ELR (cell line): ENCODE measurements around the gene GNG13.
"Not testable (repeated sequence)": the region's sequence is repeated elsewhere in the genome, so short reads cannot be mapped to it uniquely, and the experiment has no call there.

Source experiments
- DNase-seq: peaks from one replicate; pipeline ENCODE4 v3.0.0-alpha.2; 2015; ENCODE audit warnings: low read depth

Gene GNG13

DNA sequence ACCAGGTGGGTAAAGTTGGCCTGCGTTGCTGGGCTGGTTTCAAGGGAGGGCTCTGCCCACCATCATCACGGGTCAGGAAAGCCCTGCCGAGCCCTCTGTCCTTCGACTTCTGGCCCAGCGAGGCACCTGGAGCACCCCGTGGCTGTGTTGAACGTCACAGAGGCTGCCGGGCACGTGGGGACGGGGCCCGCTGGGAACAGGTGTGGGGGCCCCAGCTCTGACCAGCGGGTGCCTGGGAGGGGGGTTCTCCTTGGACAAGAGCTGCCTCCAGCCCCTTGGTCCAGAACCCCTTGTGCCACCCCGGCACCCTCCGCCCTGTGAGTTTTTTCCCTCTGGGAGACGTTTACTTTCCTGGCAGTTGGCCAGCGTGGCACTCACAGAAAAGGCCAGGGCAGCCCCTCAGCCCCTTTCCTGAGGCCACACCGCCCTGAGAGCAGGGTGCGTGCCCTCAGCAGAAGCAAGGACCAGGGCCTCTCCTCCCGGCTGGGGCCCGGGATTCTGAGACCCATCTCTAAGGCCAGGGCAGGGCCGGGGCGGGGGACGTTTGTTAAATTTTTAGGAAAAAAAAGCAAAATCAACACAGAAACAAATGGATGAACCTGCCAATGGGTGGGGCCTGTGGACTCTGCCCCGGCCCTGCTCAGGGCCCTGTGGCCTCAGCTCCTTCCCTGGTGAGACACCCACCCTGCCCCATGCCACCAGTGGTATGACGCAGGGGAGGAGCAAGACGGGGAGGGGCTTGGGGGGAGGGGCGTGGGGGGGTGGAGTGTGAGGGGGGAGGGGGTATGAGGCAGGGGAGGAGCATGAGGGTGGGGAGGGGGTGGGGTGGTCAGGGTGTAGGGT, 31.3 kb upstream of the GNG13 start:
- DNase-seq, result no peak

- no peak for DNase-seq
These were observed 30.5 kb upstream of the GNG13 start for GRCh38 chr16:830871-831570.

DNA sequence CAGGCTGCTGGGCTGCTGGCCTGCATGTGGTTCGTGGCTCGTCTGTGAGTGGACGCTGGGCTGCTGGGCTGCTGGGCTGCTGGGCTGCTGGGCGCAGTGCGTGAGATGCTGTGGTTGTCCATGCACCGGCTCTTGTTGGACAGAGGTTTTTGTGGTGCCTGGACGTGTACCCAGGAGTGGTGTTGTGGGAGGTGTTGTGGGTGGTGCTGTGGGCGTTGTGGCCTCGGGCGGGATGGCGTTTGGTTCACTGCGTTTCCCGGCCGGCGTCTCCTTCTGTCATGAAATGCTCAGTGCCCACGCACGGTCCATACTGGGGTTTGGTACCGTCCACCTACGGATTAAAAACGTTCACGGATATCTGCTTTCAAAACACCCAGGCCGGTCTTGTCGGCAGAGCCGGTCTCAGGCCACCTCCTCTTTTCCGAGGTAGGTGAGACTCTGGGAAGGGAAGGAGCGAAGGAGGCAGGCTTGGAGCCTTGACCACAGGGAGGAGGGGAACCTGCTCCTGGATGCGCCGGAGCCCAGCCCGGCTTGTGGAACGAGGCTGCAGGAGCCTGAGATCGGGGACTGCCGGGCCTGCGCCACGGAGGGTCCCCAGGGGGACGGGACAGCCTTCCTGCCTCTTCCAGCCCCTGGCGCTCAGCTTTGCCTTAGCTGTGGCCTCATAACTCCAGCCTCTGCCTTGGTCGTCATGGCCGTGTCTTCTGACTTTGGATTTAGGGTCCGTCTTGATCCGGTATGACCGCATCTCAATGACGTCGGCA, 29.8 kb upstream of the GNG13 start:
- no peak for DNase-seq

DNA sequence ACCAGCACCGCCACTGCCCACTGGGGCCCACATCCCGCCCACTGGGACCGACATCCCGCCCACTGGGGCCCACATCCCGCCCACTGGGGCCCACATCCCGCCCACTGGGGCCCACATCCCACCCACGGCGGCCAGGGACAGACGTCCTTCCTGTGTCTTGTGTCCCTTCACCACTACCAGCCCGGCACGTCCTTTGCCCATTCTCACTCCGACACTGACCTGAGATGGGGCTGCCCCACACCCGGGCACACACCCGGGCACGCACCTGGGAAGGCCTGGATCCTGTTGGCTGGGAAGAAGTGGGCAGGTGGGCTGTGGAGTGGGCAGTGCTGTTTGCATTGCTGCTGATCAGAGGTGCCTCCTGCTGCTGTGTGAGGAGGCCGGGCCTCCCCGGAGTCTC, 28.4 kb upstream of the GNG13 start:
- DNase-seq, result no peak

DNA sequence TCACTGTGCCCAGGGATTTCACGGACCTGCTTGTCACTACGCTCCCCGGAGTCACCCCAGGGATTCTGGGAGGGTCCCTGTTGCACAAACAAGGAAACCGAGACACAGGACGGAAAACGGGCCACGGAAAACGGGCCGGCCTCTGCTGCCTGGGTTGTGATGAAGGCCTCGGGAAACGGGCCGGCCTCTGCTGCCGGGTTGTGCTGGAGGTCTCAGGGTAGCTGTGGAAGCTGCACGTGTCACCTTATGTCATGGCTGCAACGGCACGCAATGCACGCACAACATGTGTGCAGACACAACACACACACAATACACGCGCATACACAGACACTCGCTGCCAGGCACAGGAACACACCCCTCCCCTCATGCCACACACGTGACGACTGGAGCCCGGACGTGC, 27.0 kb upstream of the GNG13 start:
- DNase-seq, result no peak

DNA sequence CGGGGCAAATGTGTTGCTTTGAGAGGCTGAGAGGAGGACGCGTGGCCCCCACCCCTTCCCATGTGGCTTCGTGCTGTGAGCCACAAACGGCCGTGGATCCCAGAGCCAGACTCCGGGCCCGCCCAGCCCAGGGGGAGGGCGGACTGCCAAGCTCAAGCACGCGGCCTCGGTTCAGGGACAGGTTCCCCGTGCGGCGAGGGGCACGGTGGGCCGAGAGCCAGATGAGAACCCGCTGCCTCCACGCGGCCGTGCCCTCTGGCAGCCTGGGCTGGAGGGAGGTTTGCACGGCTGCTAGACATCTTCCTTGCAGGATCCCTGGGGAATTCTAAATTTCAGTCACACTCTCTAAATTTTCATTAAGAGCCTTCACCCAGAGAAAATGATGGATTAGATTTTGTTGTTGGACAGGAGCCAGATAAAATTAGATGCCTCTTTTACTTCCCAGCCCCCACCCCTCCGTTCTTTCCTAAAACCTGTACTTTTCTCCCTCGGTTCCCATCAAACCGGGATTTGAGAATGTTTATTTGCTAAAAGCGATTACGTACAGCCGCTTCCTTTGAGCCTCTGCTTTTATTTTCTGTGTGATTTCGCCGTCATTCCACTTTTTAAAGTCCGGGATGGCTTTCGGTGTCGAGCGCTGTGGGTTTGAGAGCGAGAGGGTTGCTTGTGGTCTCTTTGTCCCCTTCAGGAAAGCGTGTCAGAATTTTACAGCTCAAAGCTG, 25.0 kb upstream of the GNG13 start:
- no peak for DNase-seq

DNA sequence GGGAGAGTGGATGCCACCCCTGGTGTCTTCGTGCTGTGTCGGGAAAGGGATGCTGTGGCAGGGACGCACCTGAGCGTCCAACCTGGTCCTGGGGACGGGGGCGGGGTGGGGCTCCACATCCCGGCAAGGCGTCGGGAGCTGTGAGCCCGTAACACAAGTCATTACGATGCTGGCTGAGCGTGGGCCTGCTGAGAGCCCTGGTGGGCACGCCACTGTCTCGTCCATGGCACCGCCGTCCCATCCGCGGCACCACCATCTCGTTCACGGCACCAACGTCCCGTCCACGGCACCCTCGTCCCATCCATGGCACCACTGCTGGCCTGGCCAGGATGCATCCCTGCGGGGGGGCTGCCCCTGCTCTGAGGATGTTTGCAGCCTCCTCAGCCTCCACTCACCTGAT, 24.1 kb upstream of the GNG13 start:
- DNase-seq, result no peak

DNA sequence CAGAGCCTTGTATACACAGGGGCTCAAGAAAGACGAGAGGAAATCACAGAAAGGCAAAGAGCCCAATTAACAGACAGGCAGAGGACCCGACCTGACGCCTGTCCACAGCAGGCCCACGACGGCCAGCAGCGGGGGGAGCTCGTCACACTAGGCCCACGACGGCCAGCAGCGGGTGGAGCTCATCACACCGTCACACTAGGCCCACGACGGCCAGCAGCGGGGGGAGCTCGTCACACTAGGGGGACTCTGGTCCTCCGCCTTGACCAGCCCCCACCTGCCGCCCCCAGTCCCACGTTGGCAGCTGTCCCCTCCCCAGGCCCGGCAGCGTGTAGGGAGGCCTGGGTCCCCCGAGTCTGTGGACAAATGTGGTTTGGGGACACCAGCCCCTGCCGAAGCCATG, 23.7 kb upstream of the GNG13 start:
- no peak for DNase-seq

GRCh38 chr16:822909-823297, 22.4 kb upstream of the GNG13 start:
- DNase-seq, result no peak

DNA sequence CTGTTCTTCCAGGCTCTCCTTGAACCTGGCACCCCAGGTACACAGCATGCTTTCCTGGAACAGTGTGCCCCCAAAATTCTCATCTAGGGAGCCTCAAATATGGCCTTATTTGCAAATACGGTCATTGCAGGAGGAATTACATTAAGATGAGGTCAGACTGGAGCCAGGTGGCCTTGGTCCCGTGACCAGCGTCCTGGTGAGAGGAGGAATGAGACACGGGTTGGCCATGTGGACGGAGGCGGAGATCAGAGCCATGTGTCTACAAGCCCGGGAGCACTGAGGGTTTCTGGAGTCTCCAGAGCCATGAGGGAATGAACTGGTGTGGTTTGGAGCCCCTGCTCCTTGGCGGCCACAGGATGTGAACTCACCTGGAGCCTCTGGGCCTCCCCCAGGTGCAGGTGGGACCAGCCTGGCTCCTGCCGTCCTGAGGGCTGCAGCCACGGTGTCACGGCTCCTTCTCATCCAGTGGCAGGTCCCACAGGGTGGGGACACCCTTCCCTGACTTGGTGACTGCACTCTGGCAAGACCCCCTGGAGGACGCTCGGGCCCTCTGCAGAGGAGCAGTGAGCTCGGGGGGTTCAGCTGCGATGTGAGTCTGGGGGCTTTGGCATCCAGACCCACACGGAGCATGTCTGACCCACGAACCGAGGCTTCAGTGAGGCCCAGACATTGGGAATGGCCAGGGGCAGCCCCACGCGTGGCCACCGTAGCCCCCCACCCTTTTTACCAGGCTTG, 21.8 kb upstream of the GNG13 start:
- DNase-seq, result no peak

GRCh38 chr16:821751-822150, 21.2 kb upstream of the GNG13 start:
- DNase-seq, result no peak

DNA sequence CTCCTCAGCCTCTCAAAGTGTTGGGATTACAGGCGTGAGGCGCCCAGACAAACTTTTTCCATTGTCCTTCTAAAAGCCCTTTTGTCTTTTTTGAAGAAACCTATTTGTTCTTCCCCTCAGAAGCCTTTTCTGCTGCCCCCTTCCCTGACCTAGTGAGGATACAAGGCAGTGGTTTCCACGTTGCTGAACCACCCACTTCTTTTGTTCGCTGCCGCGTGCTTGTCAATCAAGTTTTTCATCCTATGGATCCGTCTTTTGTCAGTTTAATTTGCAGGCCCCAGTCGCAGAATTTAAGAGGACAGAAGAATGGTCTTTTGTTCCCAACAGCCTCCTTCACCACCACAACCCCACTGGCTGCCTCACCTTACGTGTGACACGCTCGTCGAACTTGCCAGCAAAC, 20.2 kb upstream of the GNG13 start:
- DNase-seq, result no peak

DNA sequence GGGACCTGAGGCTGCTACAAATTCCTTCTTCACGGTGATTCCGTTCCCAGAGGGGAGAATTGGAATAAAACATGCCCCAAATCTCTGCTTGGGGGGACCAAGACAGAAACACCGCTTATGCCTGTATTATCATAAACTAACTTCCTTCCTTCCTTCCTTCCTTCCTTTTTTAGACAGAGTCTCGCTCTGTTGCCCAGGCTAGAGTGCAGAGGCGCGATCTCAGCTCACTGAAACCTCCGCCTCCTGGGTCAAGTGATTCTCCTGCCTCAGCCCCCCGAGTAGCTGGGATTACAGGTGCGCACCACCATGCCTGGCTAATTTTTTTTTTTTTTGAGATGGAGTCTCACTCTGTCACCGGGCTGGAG, 19.5 kb upstream of the GNG13 start:
- DNase-seq, result not testable (repeated sequence)

- DNase-seq, result no peak
These were observed 19.0 kb upstream of the GNG13 start for GRCh38 chr16:819336-820043.

GRCh38 chr16:818592-818991, 18.1 kb upstream of the GNG13 start:
- DNase-seq, result no peak

DNA sequence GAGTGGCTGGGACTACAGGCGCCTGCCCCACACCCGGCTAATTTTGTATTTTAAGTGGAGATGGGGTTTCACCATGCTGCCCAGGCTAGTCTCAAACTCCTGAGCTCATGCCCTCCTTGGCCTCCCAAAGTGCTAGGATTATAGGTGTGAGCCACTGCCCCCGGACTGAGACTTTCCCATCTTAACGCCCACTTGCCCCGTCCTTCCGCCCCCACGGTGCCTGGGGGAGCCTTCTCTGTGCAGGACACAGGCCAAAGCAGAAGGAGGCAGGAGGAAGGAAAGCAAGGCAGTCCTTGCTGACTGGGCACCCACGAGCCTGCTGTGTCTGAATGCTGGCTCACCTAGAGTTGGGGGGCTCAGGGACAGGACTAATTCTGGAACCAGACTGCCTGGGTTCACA, 17.6 kb upstream of the GNG13 start:
- DNase-seq, result no peak

- no peak for DNase-seq
These were observed 16.7 kb upstream of the GNG13 start for GRCh38 chr16:817001-817906.

GRCh38 chr16:815861-816260, 15.3 kb upstream of the GNG13 start:
- no peak for DNase-seq

DNA sequence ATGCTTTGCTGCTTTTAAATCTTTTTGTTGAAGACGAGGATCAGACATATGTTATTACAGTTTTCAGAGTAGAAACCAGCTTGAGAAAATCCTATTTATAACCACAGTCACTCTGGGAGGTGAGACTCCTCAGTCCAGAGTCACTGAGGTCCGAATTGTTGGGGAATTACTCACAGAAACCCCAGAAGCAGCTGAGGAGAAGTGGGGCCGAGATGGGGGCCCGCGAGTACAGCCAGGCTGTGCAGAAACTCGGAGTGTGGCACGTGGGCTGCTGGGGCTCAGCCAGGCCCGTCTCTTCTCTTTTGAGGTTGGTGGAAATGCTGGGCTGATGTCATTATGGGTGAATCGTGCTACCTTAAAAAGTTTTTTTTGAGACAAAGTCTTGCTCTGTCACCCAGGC, 14.4 kb upstream of the GNG13 start:
- peak; percentile 71 for DNase-seq

DNA sequence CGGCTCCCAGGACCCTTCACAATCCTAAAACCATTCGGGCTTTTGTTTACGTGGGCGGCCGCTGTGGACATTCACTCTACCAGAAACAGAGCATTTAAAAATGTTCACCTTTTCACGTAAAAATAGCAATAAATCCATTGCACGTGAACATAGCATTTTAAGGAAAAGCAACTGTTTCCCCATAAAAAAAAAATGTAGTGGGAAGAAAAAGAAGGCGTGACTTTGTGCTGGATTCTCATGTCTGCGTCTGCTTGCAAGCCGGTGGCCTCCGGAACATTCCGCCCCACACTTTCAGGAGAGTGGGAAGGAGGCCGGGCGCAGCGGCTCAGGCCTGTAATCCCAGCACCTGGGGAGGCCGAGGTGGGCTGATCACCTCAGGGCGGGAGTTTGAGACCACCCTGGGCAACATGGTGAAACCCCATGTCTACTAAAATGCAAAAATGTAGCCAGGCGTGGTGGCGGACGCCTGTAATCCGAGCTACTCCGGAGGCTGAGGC, 13.4 kb upstream of the GNG13 start:
- no peak for DNase-seq
